ENCODE results near the gene COA7.

The COA7 gene

DNA sequence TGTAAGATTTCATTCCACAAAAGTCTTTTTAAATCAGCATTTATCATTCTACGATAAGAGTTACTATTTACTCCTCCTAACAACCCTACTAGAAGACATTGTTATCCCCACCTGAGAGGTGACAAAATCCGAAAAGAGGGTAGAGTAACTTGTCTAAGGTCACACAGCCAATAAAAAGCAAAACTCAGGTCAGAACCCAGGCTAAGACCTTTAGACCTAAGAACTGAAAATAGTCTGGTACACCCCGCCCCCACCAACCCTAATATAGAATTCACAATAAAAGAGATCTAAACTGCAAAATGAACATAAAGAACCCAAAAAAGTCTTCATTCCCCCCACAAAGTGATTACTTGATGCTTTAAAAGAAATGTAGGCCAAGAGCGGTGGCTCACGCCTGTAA lies 18.6 kb downstream of the COA7 start:
- TF ChIP-seq, protein P1, sequence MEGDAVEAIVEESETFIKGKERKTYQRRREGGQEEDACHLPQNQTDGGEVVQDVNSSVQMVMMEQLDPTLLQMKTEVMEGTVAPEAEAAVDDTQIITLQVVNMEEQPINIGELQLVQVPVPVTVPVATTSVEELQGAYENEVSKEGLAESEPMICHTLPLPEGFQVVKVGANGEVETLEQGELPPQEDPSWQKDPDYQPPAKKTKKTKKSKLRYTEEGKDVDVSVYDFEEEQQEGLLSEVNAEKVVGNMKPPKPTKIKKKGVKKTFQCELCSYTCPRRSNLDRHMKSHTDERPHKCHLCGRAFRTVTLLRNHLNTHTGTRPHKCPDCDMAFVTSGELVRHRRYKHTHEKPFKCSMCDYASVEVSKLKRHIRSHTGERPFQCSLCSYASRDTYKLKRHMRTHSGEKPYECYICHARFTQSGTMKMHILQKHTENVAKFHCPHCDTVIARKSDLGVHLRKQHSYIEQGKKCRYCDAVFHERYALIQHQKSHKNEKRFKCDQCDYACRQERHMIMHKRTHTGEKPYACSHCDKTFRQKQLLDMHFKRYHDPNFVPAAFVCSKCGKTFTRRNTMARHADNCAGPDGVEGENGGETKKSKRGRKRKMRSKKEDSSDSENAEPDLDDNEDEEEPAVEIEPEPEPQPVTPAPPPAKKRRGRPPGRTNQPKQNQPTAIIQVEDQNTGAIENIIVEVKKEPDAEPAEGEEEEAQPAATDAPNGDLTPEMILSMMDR (IDR thresholded peaks at IDR 0.05; ENCODE audit: low read depth, low read length, missing control alignments): no peak
- in situ Hi-C loops (cut with HindIII; ENCODE audit: low sequenced_read_pairs): no loop called here

GRCh38 chr1:52679048-52679447 lies 19.1 kb downstream of the COA7 start:
- TF ChIP-seq, protein P1 (IDR thresholded peaks at IDR 0.05; ENCODE audit: low read depth, low read length, missing control alignments): no peak
- no peak for DNase-seq (ENCODE audit: low read depth)
- no peak overlapping the region for H3K4me3 ChIP-seq (ENCODE audit: low read depth, low read length)
- in situ Hi-C loops (cut with HindIII; ENCODE audit: low sequenced_read_pairs): no loop called here

More for the DNA sequence above, 18.6 kb downstream of the COA7 start:
- no peak overlapping the region for H3K4me3 ChIP-seq (ENCODE audit: low read depth, low read length)
- DNase-seq (ENCODE audit: low read depth): no peak

GRCh38 chr1:52677076-52677806 lies 20.9 kb downstream of the COA7 start:
- in situ Hi-C loops (cut with HindIII; ENCODE audit: low sequenced_read_pairs): no loop called here
- no peak overlapping the region for H3K4me3 ChIP-seq (ENCODE audit: low read depth, low read length)
- no peak for DNase-seq (ENCODE audit: low read depth)
- TF ChIP-seq, protein P1 (IDR thresholded peaks at IDR 0.05; ENCODE audit: low read depth, low read length, missing control alignments): no peak

- H3K4me3 ChIP-seq (ENCODE audit: low read depth, low read length): no peak overlapping the region
- in situ Hi-C loops (cut with HindIII; ENCODE audit: low sequenced_read_pairs): no loop called here
- DNase-seq (ENCODE audit: low read depth): no peak
- TF ChIP-seq, protein P1 (IDR thresholded peaks at IDR 0.05; ENCODE audit: low read depth, low read length, missing control alignments): no peak
Observed at GRCh38 chr1:52676249-52676903, 21.8 kb downstream of the COA7 start.

DNA sequence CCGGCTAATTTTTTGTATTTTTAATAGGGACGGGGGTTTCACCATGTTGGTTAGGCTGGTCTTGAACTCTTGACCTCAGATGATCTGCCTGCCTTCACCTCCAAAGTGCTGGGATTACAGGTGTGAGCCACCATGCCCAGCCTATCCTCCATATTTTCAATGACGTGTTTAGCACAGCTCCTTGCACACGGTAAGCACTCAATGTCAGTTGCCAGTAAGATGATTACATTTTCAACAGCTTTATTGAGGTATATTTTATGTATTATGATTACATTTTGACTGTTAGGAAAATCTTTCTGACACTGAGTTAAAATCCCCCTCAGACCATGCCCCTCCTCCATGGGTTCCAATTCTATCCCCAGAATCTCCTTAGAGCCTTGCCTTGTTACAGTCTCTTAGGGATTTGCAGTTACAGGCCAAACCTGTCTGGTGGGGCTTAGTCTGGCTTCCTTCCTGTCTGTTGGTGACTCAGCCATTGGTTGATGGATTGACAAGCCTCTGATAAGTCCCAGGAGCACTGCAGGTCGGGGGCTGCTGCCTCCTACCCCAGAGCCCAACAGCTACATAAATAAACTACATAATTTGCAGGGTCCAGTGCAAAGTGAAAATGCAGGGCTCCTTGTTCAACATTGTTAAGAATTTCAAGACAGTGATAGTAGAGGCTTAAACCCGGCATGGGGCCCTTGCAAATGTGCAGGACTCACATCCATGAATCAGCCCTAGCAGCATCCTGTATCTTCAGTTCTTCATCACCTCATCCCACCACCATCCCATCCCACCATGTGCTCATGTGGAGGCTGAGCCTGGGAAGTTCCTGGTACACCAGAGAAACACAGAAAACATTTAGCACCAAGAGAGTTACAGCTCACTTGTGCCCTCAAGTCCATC lies 23.4 kb downstream of the COA7 start:
- no peak for DNase-seq (ENCODE audit: low read depth)
- no peak overlapping the region for H3K4me3 ChIP-seq (ENCODE audit: low read depth, low read length)
- in situ Hi-C loops (cut with HindIII; ENCODE audit: low sequenced_read_pairs): no loop called here
- TF ChIP-seq, protein P1 (IDR thresholded peaks at IDR 0.05; ENCODE audit: low read depth, low read length, missing control alignments): no peak

GRCh38 chr1:52673513-52673912 lies 24.6 kb downstream of the COA7 start:
- no peak overlapping the region for H3K4me3 ChIP-seq (ENCODE audit: low read depth, low read length)
- TF ChIP-seq, protein P1 (IDR thresholded peaks at IDR 0.05; ENCODE audit: low read depth, low read length, missing control alignments): no peak
- in situ Hi-C loops (cut with HindIII; ENCODE audit: low sequenced_read_pairs): no loop called here
- DNase-seq (ENCODE audit: low read depth): no peak
